ENCODE results near the gene PCNX2.

GRCh38 chr1:233109096-233109495 is 186.4 kb downstream of the PCNX2 start:
- no peak for TF ChIP-seq CTCF (optimal IDR thresholded peaks at IDR 0.05 in 1 of 3, IDR thresholded peaks at IDR 0.05 in 1 of 3, conservative IDR thresholded peaks at IDR 0.05 in 1 of 3; ENCODE audit: extremely low read depth in 1 of 3, insufficient read depth in 2 of 3, low read length in 3 of 3)
- no peak for TF ChIP-seq EZH2 (IDR thresholded peaks at IDR 0.05; ENCODE audit: low read length)
